SK-N-SH (cell line): ENCODE measurements around the gene CATSPER3. TPM values are rescaled to one million over a fixed set of nuclear protein-coding genes. Genes with fewer than 3 reads are reported as not detected.

Experiments used
- polyA plus RNA-seq, 3 experiments: library from polyadenylated mRNA; depleted of rRNA; stranded (reverse); fragments of >200 nt; gene quantifications; 2 replicates each; pipeline ENCODE4 v1.2.3, GENCODE V29; 2012
- small RNA-seq, 7 experiments: library from RNA; depleted of rRNA; stranded (forward); fragments of <200 nt; gene quantifications; one replicate each; pipeline ENCODE3, GENCODE V24; 2012

Gene CATSPER3
- polyA plus RNA-seq, 1 of the 3 experiments (the other 2 are of a cell fraction), result 0.26 TPM

Small RNAs within 50 kb of the gene (small RNA-seq; reads per million reads assigned to genes)
- gene MIR4461, result 0 reads per million in 7 experiments
- gene MTND3P25, result 0 reads per million in 7 experiments
- gene MTND4LP30, result 0 to 0.64 (median 0) reads per million in 7 experiments

Other genes with a start within 250 kb of the CATSPER3 start
- gene CAMLG, start 229.4 kb upstream of the CATSPER3 start, polyA plus RNA-seq (2012; rRNA removed), result 11.9 and 16.9 TPM in 2 replicates
- 20.3 and 22.6 TPM in 2 replicates for gene DDX46, start 209.1 kb upstream of the CATSPER3 start, polyA plus RNA-seq (2012; rRNA removed)
- gene C5orf24, start 121.9 kb upstream of the CATSPER3 start, polyA plus RNA-seq (2012; rRNA removed), result 21.8 and 34.3 TPM in 2 replicates
- 93.9 and 112 TPM in 2 replicates for gene TXNDC15, start 93.5 kb upstream of the CATSPER3 start, polyA plus RNA-seq (2012; rRNA removed)
- gene PCBD2, start 62.8 kb upstream of the CATSPER3 start, polyA plus RNA-seq (2012; rRNA removed), result 5.1 and 6.2 TPM in 2 replicates
- gene PITX1, start 66.3 kb downstream of the CATSPER3 start, polyA plus RNA-seq (2012; rRNA removed), result not detected in 2 replicates